Neuron (in vitro differentiated cells): ENCODE data around the gene TOR4A.

ENCODE experiments used
- H2AFZ ChIP-seq: one replicate; pipeline ENCODE4 v1.6.1; 2013; ENCODE audit warnings: low read depth, mild to moderate bottlenecking, inconsistent platforms, low read length, moderate library complexity
- H3K27me3 ChIP-seq: one replicate; pipeline ENCODE4 v1.6.1; 2013; ENCODE audit warnings: low read length; ENCODE audit not compliant: insufficient read depth
- H3K36me3 ChIP-seq: one replicate; pipeline ENCODE4 v1.6.1; 2013; ENCODE audit warnings: low read length; ENCODE audit not compliant: insufficient read depth
- H3K4me1 ChIP-seq: one replicate; pipeline ENCODE4 v1.6.1; 2013; ENCODE audit warnings: low read length; ENCODE audit not compliant: insufficient read depth
- H3K4me3 ChIP-seq: 2 replicates; pipeline ENCODE4 v1.5.1; 2013; ENCODE audit warnings: mild to moderate bottlenecking, low read length, moderate library complexity
- H3K9me3 ChIP-seq: one replicate; pipeline ENCODE4 v1.6.1; 2013; ENCODE audit warnings: low read length

Gene TOR4A

DNA sequence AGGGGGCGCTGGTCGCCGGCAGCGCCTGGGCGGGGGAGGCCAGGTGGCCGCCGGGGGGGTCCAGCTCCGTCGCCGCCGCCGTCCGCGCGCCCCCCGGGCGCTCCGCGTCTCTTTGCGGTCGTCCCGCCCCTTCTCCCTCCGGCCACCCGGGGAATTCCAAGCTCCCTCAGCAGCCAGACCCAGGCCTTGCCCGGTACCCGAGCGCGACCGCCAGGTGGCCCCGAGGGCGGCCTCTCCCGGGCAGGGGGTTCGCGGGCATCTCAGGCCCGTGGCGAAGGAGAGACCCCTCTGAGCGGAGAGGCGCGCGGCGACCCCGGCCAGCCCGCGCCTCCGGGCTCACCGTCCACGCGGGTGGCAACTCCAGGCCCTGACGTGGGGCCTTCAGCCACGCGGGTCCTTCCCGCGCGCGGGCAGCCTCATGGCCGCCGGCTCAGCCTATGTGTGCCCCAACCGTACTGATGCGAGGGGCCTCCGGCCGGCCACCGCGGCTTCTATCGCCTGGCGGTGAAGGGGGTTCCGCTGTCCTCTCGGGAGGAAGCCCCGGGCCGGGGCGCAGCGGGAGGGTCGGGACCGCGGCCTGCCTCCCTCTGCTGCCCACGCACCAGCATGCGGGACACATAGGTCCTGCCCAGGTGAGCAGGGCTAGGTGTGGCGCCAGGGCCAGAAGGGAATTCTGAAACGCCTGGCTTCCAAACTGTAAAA, 25.1 kb downstream of the TOR4A start:
- H3K9me3 ChIP-seq: no peaks in the 10 kb centered on the region
- peaks cover 72% of the 10 kb centered on the region for H3K4me1 ChIP-seq
- peak overlapping the region; percentile 30 for H3K4me3 ChIP-seq
- H2AFZ ChIP-seq: no peak overlapping the region
- H3K27me3 ChIP-seq: no peaks in the 10 kb centered on the region
- H3K36me3 ChIP-seq: peaks cover 9% of the 10 kb centered on the region

DNA sequence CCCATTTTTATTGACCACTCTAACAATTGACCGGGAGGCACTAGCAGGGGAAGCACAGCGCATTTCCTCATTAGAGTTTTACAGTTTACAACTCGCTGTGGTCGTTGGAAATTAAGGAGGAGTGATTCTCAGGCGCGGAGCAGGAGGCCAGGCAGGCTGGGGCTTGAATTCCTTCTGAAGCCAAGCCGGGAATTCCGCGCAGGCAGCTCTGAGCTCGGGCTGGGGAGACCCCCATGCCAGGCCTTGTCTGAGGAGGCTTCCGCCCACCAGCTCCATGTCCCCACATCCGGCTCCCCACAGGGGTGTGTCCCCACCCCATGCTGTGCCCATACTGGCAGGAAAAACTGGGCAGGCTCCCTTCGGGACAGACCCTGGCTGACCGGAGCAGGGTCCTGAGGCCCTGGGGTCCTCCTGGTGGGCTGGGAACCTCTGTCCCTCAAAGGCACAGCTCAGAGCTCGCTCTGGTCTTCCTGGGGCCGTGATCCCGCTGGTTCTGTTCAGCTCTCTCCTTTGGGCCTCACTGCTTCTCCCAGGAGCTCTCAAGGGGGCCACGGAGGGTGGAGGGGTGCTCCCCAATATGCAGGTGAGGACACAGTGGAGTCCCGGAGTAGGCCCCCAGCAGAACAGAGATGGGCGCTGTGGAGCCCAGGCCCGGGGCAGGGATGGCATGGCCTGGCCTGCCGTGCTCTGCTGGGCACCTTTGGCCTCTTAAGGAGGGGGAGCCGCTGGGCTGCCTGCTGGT, 25.8 kb downstream of the TOR4A start:
- Histone ChIP-seq H3K4me3 (no peak overlapping the region), H2AFZ (no peak overlapping the region), H3K36me3 (peaks cover 6% of the 10 kb centered on the region), H3K9me3 (no peaks in the 10 kb centered on the region), H3K4me1 (peaks cover 73% of the 10 kb centered on the region), H3K27me3 (no peaks in the 10 kb centered on the region)

DNA sequence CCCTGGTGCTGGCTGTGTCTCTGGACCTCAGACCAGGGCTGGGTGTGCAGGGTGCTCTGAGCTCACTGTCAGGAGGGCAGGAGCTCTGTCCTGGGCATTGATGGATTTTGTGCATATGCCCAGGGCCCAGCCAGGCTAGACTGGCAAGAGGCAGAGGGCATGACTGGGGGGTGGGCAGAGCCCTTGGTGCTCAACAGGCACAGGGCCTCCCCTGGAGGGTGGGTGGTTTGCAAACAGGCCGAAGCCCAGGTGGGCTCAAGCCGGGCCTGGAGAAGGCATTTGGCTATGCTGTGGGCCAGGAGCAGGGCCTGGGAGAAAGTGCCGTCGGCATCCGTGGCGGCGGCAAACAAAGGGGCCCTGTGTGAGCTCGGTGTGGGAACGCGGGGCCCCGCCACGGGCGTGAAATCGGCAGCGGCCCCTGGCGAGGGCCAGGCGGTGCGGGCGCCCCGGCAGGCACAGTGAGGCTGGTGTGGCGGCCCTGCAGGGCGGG, 26.4 kb downstream of the TOR4A start:
- no peak overlapping the region for H3K4me3 ChIP-seq
- H2AFZ ChIP-seq: no peak overlapping the region
- H3K27me3 ChIP-seq: no peaks in the 10 kb centered on the region
- H3K36me3 ChIP-seq: no peaks in the 10 kb centered on the region
- H3K9me3 ChIP-seq: no peaks in the 10 kb centered on the region
- H3K4me1 ChIP-seq: peaks cover 68% of the 10 kb centered on the region

DNA sequence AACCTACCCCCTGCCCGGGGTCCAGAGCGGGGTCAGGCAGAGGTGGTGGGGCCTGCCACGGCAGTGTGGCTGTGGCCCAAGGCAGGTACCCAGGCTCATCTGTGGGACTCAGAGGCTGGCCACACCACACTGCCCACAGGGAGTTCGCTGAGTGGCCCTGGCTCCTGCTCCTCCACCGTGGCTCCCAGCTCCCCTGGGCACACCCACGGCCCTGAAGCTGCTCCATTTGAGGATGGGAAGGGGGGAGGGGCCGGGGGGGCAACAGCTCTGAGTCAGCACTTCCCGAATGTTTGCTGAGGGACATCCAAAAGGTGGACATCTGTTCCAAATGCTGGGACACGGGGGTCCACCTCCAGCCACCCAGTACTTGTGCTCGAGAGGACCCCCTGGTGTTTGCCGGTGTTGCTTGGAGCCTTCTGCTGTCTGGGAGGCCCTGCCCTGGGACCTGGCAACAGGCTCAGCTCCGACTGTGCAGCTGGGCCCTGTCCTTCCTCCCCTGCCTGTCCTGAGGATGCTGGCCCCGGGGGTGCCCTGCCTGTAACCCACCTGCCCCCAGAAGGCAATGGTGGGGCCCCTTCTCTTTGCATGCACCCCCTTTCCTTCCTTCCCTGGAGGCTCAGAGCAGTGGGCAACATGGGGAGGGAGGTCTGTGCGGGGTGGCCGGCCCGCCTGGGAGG, 27.0 kb downstream of the TOR4A start:
- Histone ChIP-seq H3K36me3 (no peaks in the 10 kb centered on the region), H2AFZ (no peak overlapping the region), H3K27me3 (no peaks in the 10 kb centered on the region), H3K4me3 (no peak overlapping the region), H3K4me1 (peaks cover 62% of the 10 kb centered on the region), H3K9me3 (no peaks in the 10 kb centered on the region)

DNA sequence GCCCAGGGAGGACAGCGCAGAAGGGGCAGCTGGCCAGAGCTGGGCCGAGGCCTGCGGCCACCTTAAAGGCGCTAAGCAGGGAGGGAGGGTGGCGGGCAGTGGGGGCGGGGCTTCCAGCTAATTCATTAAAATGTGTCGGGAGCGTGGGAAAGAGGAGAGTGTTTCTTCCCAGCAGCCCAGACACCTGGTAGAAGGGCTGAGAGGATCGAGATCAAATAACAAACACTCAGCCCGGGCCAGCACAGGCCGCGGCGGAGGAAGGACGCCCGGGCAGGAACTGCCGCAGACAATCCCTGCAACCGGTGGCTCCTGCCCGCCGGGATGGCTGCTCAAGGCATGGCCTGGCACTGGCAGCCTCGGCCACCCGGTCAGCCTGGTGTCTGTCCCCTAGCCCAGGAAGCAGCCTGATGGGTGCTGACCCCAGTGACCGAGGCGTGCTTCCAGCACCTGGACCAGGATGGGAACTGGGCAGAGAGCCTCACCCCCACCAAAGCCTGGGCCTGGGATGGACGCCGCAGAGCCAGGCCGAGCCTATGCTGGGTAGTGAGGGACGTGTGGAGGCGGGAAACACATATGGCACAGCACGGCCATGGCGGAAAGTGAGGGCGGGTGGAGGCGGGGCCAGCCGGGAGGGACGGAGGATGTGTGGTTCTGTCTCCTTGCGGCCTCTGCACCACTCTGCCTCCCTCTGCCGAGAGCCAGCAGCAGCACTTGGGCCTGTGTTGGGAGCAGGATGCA, 27.7 kb downstream of the TOR4A start:
- Histone ChIP-seq H3K4me3 (no peak overlapping the region), H3K27me3 (no peaks in the 10 kb centered on the region), H3K36me3 (no peaks in the 10 kb centered on the region), H3K4me1 (peaks cover 56% of the 10 kb centered on the region), H2AFZ (no peak overlapping the region), H3K9me3 (no peaks in the 10 kb centered on the region)

DNA sequence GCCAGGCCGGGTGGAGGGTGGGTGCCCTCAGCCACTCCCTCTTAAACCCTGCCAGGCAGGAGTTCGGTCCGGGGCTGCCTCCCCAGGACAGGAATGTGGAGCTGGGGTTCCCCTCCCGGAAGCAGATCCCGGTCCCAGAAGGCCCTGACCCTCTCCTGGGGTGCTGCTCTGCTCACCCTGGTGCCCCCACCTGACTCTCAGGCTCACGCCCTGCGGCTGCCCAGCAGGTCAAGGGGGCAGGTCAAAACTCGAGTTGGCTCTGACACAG, 28.2 kb downstream of the TOR4A start:
- no peaks in the 10 kb centered on the region for H3K9me3 ChIP-seq
- peaks cover 57% of the 10 kb centered on the region for H3K4me1 ChIP-seq
- H2AFZ ChIP-seq: no peak overlapping the region
- H3K36me3 ChIP-seq: no peaks in the 10 kb centered on the region
- H3K27me3 ChIP-seq: no peaks in the 10 kb centered on the region
- no peak overlapping the region for H3K4me3 ChIP-seq

DNA sequence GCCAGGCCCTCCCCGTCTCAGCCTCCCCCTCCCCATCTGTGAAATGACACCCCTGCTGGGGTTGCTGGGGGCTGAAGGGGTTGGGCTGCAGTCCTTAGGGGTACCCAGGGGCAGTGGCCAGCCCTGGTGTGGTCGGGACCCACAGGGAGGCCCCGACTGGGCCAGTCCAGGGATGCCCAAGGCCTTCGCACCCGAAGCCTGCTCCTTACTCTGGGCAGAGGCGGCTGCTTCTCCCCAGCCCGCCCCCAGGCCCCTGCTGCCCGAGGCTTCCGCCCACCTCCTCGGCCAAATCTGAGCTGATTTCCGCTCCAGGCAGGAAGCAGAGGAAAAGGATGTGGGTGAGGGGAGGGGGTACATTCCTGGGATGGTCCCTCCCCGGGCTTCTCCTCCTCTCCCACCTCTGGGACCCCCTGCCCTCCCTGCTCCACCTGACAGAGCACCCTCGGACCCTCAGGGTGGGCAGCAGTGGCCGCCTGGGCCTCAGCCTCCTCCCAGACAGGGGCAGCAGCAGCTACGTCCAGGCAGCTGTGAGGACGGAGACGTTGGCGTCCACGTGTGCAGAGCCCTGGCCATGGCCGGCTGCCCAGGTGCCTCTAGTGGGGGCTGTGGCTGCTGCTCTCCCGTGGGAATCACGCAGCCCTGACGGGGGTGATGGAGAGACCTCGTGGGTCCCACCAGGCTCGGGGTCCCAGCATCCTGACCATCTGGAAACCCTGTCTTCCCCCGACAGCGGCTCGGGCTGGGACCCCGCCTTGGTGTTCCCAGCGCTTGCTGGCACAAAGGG, 28.7 kb downstream of the TOR4A start:
- H3K27me3 ChIP-seq: no peaks in the 10 kb centered on the region
- no peaks in the 10 kb centered on the region for H3K36me3 ChIP-seq
- no peaks in the 10 kb centered on the region for H3K9me3 ChIP-seq
- H2AFZ ChIP-seq: no peak overlapping the region
- peaks cover 62% of the 10 kb centered on the region for H3K4me1 ChIP-seq
- no peak overlapping the region for H3K4me3 ChIP-seq

DNA sequence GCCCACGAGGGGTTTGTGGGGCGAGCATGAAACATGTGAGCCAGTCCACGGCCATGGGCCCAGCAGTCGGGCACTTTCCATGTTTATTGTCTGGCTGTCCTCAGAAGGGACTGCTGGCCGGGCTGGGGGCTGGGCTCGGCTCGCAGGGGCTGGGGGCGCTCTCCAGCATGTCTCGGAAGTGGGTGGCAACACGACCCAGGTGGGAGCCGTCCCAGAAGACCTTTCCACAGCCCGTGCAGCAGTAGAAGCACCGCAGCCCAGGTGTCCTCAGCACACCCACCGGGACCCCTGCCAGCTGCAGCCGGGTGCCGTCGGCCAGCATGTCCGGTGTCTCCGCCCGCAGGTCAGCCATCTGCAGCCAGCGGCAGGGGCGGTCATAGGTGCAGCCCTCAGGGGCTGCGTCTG, 29.3 kb downstream of the TOR4A start:
- Histone ChIP-seq H3K4me1 (peaks cover 63% of the 10 kb centered on the region), H2AFZ (no peak overlapping the region), H3K4me3 (no peak overlapping the region), H3K36me3 (no peaks in the 10 kb centered on the region), H3K27me3 (no peaks in the 10 kb centered on the region), H3K9me3 (no peaks in the 10 kb centered on the region)

DNA sequence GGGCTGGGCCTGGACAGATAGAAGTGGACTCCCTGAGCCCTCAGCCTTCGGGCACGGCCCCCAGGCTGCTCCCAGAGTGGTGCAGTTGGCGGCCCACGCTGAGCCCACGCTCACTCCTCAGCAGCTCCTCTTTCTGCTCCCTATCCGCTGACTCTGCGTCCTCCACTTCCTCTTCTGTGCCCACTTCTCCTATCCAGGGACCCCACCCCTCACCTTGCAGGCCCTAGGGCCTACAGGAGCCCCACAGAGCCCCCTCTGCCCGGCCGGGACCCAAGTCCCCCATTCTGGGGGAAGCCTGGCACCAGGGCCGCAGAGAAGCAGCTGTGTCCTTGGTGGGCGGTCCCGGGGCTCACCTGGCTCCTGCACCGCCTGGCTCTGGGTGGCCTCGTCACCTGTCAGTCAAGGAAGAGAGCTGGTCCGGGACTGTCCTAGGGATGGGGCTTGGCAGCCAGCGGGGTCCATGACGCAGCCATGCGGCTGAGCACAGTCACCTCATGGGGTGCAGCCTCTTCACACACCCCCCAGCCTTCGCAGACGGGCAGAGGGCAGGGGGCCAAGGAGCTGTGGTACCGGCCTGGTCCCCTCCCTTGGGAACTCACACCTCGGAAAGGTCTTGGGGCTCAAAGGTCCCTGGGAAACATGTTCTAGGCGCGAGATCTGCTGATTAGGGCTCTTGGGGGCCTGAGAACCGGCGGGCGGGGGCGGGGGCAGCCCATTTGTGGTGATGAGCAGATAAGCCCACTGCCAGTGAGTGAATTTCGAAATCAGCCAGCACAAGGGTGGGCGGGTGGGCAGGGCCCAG, 29.9 kb downstream of the TOR4A start:
- Histone ChIP-seq H3K9me3 (no peaks in the 10 kb centered on the region), H3K4me1 (peaks cover 62% of the 10 kb centered on the region), H3K27me3 (no peaks in the 10 kb centered on the region), H3K36me3 (no peaks in the 10 kb centered on the region), H3K4me3 (no peak overlapping the region), H2AFZ (no peak overlapping the region)

DNA sequence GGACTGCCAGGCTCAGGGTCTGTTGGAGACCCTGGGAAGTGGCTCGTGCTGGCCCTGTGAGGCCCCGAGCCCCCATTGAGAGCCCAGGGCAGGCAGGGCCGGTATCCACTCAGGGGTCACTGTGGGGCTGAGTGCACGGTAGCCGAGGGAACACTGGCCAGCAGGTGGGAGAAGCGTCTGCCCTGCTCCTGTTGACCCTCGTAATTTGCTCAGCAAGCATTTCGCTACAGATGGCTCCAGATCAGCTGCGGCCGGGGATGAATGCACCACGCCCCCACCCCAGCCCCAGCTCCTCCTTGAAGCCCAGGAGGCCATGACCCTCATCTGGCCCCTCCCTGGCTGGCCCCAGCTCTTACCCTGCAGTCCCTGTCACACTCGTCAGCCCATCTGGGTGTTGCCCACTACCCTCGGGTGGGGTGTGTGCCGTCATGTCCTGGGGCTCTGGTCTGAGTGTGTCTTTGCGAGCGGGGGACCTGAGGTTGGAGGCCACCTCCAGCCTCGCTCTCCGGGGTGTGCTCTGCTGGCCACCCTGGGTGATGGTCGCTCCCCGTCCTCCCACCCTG, 30.6 kb downstream of the TOR4A start:
- Histone ChIP-seq H3K4me1 (peaks cover 56% of the 10 kb centered on the region), H2AFZ (no peak overlapping the region), H3K4me3 (no peak overlapping the region), H3K27me3 (no peaks in the 10 kb centered on the region), H3K36me3 (no peaks in the 10 kb centered on the region), H3K9me3 (no peaks in the 10 kb centered on the region)

DNA sequence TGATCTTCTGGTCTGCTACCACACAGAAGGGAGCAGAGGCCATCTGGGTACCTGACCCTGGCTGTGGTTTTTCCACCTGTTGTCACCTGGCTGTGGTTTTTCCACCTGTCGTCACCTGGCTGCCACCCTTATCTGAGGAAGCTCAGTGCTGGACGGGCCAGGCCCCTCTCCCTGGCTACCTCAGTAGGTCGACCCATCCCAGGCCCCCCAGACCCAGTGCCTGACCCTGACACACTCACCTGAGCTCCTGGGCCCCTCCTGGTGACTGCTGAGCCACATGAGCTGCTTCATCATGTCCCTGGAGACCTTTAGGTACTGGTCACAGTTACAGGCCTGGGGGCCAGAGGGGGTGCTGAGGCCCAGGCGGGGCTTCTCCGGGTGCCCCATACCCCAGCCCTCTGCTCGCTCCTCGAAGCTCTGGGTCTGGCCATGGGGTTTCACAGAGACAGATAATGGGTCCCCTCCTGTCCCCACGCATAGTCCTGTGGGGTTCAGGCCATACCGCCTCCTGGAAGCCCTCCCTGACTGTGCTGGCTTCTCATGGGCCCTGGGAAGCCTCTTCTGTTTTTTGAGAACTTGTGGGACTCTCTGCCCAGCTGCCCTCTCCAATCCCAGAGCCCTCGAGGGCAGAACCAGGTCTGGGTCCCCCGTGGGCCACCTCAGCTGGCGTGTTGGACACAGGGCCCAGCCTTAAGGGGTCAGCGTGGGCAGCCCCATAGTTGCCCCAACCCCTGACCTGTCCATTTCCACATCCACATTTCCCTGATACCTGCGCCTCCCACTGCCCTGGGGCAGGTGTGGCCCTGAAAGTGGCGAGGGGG, 32.1 kb downstream of the TOR4A start:
- H3K36me3 ChIP-seq: no peaks in the 10 kb centered on the region
- H3K4me1 ChIP-seq: peaks cover 55% of the 10 kb centered on the region
- no peak overlapping the region for H3K4me3 ChIP-seq
- H3K27me3 ChIP-seq: no peaks in the 10 kb centered on the region
- H2AFZ ChIP-seq: no peak overlapping the region
- no peaks in the 10 kb centered on the region for H3K9me3 ChIP-seq
